ENCODE measurements around the gene SNTG2.
"Not testable (repeated sequence)": the region's sequence is repeated elsewhere in the genome, so short reads cannot be mapped to it uniquely, and the experiment has no call there.

The SNTG2 gene

DNA sequence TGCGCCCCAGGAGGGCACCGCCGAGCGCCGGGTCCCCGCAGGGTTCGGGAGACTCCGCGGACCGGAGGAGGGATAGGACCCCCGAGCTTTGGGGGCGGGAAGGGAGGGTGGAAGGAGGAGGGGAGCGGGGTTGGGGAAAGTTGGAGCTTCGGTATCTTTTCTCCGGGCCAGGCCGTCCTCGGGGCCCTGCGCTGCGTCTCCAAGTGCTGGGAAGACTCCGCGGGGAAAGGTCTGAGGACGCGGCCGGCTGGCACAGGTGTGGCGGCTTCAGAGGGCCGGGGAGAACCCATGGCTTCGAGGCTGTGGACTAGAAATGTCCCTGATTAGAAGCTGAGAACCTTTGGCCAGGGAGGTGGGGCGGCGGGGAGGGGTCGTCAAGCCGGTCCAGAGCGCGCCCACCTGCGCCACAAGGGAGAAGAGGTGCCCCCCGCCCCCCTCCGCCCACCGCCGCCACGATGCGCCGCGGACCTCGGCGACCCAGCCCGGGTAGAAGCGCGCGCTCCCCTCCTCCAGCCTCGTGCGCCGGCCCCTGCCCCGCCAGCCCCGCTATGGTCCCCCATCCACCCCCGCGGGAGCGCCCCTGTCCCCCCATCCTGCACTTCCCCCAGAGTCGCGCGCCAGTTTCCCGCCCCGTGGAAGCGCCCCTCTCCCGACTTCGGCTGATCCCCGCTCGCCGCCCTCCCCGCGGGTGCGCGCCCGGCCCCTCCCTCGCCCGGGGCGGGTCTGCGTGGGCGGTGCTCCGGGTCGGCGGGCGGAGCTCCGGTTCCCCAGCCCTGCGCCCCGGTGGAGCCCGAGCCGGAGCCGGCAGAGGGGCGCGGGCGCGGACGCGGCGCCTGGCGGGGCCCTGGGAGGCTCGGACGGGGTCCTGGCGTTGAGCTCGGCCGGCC, at the start of gene SNTG2:
SNTG2 (plus strand) TSS at position 770 of the 887 bp plus-strand sequence. CDS start 148 bp downstream, outside the sequence.
- peak in 1 of 3 donors; percentile 41 for DNase-seq (ENCODE audit: low read depth in 3 of 3, low spot score in 1 of 3)

DNA sequence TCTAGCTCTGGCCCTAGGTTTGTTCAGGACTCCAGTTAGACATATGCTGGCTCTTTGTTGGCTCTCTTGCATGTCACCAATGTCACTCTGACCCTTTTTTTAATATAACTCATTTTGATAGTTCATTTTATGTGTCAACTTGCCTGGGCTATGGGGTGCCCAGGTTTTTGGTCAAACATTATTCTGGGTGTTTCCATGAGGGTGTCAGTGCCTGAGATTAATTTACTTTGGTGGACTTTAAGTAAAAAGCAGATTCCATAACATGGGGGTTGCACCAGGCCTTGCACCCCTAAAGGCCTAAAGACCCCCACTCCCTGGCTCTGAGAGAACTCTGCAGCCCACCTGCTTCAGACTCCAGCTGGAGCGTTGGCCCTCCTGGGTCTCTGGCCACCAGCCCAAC, 48.1 kb upstream of the SNTG2 start:
- DNase-seq (ENCODE audit: low read depth in 3 of 3, low spot score in 1 of 3), result no peak

DNA sequence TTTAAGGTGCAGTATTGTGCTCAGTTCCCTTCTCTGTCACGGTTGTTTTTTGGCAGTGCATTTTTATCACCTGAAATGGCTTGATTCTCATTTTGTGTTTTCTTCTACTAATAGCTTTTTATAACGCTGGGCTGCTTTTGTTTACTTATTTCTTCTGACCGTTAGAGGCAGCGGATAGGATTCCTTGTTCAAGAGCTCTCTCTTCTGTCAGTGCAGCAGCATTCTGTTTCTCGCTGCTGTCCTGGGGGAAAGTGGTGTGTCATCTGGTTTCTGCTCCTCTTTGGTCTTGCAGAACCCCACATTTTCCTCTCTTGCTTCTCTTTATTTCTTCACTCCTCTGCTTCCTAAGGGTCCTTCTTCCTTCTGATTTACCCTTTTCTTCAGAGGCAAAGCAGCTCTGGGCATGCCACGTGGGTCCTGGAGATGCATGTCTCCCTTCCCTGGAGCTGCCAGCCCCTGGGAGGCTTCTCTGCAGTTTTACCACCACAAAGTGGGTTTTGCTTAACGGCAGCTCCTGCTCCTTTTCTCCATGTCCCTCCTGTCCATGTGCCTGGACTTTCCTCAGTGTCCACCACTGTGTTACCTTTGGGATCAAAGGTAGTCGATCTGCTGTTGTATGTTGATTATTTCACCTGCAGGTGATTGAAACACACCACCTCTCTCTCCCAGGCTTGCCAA, 47.3 kb upstream of the SNTG2 start:
- no peak for DNase-seq (ENCODE audit: low read depth in 3 of 3, low spot score in 1 of 3)

DNA sequence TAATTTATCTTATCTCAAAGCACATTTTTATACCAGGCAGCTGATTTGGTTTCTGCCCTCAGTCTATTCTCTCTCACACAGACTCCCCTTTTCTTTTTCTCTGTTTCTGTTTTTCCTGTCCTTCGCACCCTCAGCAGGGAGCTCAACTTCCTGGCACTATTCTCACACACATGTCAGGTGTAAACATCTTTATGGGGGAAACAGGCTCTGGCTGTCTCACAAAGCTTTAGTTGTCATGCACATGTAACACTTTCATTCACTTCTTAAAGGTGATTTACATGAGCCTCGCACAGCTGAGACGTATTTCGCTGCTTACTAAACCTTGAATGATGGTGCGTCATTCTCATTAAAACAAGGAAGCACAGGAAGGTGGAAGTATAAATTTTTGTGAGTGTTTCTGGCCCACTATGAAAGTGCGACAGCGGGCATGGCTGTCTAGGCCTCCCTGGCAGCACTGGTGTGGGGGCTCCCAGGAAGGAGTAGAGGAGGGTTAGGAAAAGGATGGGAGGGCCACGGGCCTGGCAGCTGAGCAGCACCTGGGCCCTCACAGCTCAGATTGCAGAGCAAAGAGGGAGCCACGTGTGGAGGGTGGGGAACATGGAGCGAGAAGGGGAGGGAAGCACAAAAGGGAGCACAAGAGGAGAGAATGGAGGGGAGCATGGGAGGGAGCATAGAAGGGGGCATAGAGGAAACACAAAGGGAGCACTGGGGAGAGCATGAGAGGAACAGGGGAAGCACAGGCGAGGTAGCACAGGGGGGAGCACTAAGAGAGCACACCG, 46.2 kb upstream of the SNTG2 start:
- no peak for DNase-seq (ENCODE audit: low read depth in 3 of 3, low spot score in 1 of 3)

DNA sequence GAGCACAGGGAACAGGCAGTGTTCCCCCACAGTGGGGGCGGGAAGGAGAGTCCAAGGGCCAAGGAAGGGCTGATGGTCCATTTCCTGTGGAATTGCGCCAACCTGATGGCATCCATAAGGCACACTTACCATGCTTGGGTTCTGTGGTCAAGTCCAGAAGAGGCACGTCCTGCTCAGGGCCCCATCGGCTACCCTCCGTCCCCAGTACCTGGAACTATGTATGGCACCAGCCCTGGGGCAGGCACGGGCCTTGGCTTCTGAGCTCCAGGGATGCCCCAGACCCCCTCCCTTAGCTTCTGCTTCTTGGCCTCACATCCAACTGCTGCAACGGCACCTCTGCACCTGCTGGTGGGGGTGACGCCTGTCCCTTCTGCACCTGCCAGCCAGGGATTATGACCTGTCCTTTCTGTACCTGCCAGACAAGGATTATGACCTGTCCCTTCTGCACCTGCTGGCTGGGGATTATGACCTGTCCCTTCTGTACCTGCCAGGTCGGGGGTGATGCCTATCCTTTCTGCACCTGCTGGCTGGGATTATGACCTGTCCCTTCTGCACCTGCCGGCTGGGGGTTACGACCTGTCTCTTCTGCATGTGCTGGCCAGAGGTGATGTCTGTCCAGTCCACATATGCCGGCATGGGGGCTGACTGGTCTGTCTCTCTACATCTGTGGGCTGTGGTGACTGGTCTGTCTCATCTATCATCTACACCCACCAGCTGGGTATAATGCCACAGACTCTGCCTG, 45.4 kb upstream of the SNTG2 start:
- no peak for DNase-seq (ENCODE audit: low read depth in 3 of 3, low spot score in 1 of 3)

DNA sequence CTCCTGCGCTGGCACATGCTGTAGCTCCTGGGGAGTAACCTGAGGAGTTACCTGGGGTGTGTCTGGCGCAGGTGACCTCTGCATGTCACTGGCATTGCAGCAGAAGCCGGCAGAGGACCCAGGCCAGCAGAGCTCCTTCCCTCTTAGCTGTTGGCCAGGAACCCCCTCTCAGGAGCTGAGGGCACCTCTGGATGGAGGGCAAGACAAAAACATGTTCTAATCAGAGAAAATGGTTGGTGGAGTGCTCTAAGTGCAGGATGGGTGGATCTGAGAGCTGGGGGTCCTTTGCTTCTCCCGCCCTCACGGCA, 44.9 kb upstream of the SNTG2 start:
- no peak for DNase-seq (ENCODE audit: low read depth in 3 of 3, low spot score in 1 of 3)

DNA sequence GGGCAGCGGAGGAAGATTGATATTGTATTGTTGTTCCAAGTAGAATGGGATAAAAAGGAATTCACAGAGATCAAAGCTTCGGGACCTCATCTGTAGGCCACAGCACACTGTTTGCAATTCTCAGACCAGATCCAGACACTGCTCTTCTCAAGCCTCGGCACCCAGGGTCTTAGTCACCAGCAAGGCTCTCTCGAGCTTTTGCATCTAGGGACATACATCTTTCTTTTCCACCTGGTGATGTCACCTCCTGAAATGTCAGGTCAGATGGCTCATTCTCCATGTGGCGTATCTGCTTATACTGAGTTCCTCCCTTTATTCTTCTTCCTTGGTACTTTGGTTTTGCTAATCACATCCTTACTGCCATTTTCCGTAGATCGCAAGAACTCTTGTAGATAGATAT, 42.9 kb upstream of the SNTG2 start:
- no peak for DNase-seq (ENCODE audit: low read depth in 3 of 3, low spot score in 1 of 3)

DNA sequence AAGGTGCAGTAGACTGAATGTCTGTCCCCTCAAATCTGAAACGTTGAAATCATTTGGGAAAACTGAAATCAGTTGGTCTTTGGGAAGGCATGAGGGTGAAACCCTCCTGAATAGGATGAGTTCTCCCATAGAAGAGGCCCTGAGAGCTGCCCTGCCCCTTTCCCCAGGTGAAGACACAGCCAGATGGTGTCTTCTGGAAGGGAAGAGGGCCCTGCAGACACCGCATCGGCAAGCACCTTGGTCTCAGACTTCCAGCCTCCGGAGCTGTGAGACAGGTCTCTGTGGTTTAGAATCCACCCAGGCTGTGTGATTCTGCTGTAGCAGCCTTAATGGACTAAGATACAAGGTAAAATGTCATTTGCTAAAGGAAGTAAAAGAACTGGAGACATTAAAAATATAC, 42.1 kb upstream of the SNTG2 start:
- no peak for DNase-seq (ENCODE audit: low read depth in 3 of 3, low spot score in 1 of 3)

DNA sequence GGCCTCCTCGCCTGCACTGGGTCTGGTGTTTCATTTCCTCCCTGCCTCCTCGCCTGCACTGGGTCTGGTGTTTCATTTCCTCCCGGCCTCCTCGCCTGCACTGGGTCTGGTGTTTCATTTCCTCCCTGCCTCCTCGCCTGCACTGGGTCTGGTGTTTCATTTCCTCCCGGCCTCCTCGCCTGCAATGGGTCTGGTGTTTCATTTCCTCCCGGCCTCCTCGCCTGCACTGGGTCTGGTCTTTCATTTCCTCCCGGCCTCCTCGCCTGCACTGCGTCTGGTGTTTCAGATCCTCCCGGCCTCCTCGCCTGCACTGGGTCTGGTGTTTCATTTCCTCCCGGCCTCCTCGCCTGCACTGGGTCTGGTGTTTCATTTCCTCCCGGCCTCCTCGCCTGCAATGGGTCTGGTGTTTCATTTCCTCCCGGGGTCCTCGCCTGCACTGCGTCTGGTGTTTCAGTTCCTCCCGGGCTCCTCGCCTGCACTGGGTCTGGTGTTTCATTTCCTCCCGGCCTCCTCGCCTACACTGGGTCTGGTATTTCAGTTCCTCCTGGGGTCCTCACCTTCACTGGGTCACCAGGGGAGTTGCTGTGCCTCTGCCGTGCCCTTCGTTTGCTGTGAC, 40.8 kb upstream of the SNTG2 start:
- not testable (repeated sequence) for DNase-seq (ENCODE audit: low read depth in 3 of 3, low spot score in 1 of 3)

DNA sequence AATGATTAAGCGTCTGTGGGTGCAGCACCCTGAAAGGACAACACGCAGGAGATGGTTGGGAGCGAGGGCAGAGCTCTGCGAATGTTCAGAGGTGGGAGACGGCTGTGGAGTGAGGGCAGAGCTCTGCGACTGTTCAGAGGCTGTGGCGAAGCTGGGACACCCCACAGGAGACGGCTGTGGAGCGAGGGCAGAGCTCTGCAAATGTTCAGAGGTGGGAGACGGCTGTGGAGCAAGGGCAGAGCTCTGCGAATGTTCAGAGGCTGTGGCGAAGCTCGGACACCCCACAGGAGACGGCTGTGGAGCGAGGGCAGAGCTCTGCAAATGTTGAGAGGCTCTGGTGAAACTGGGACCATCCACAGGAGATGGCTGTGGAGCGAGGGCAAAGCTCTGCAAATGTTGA, 40.0 kb upstream of the SNTG2 start:
- DNase-seq (ENCODE audit: low read depth in 3 of 3, low spot score in 1 of 3), result no peak

DNA sequence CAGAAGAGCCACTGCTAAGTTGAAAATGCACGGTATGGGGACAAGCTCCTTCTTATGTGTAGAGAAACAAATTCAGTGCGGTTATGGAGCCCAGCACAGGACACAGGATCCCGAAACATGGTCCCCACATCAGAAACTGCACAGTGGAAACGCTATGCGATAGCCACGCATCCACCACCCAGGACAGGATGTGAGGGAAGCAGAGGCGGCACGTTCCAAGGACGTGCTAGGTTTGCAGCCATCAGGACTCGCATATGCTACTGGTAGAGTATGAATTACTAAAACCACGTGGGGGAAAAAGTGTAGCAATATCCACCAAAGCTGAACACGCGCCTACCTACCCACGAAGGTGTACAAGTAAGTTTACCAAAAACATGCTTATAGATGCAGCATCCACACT, 34.7 kb upstream of the SNTG2 start:
- DNase-seq (ENCODE audit: low read depth in 3 of 3, low spot score in 1 of 3), result no peak

DNA sequence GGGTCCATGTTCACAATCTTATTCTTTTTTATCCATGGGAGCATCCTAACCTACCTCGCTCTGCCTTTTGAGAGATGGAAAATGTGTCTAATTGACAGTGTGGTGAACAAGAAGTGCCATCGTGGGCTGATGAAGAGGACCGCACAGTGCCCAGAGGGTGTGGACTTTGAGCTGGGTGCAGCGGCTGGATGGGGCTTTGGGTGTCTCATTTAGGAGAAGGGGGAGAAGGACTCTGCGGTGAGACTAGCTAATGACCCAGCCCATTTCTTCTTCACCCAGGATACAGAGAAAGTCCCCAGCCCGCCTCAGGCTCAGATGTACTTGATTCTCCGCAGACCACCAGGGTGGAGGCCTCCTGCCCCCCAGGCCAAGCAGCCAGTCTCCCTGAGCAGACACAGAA, 33.7 kb upstream of the SNTG2 start:
- no peak for DNase-seq (ENCODE audit: low read depth in 3 of 3, low spot score in 1 of 3)

DNA sequence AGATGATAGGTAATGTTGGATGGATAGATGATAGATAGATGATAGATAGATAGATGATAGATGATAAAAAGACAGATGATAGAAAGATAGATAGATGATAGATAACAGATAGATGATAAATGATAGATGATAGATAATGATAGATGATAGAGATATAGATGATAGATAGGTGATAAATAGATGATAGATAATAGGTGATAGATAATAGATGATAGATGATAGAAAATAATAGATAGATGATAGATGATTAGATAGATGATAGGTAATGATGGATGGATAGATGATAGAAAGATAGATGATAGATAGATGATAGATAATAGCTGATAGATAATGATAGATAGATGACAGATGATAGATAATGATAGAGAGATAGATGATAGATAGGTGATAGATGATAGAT, 31.0 kb upstream of the SNTG2 start:
- DNase-seq (ENCODE audit: low read depth in 3 of 3, low spot score in 1 of 3), result no peak

DNA sequence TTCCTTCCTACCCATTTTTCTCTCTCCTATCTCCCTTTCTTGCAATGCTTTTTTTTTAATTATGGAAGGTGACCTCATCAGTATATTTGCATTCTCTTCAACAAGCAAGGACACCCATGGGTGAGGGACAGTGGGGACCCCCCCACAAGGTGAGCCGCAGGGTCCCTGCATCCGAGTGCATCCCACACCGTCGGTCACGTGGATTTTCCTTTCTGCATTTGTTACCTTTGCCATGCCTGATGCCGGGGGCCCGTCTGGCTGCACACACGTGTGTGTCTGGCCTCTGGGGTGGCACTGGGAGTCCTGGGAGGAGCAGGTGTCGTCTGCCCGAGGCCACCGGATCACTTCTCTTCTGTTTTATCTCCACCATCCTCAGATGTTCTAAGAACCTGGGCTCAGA, 30.1 kb upstream of the SNTG2 start:
- DNase-seq (ENCODE audit: low read depth in 3 of 3, low spot score in 1 of 3), result no peak

DNA sequence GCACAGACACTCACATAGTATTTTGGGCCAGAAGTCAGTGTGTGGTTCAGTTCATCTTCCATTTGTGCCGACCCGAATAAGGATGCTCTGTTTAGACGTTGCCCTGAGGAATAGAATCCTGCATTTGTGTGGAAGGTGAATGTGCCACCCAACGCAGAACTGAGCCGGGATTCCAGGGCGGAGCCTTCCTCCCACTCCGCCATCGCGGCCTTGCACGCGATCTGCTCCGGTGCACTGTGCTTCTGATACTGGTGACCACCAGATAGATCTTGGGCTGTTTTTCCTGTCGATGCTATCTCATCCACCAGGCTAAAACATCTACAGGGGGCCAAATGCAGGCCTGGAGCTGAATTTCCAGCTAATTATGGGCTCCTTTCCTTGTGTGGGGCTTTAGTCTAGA, 29.6 kb upstream of the SNTG2 start:
- DNase-seq (ENCODE audit: low read depth in 3 of 3, low spot score in 1 of 3), result no peak

DNA sequence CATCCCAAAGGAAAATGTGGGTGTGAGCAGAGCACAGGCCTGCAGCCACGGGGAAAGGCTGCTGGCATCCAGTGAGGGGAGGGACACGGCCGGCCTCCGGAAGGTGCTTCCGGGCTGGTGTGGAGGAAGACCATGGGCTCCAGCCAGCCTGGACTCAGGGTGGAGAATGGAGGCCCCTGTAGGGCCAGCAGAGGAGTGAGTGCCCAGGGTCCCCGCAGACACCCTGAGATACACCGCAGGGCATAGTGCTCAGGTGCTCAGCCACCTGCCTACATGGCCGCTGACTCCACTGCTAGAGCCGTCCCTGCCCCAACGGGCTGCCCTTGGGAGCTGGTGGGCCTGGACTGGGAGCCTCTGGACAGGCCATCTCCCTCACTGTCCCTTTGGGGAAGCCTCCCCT, 28.5 kb upstream of the SNTG2 start:
- DNase-seq (ENCODE audit: low read depth in 3 of 3, low spot score in 1 of 3), result no peak

DNA sequence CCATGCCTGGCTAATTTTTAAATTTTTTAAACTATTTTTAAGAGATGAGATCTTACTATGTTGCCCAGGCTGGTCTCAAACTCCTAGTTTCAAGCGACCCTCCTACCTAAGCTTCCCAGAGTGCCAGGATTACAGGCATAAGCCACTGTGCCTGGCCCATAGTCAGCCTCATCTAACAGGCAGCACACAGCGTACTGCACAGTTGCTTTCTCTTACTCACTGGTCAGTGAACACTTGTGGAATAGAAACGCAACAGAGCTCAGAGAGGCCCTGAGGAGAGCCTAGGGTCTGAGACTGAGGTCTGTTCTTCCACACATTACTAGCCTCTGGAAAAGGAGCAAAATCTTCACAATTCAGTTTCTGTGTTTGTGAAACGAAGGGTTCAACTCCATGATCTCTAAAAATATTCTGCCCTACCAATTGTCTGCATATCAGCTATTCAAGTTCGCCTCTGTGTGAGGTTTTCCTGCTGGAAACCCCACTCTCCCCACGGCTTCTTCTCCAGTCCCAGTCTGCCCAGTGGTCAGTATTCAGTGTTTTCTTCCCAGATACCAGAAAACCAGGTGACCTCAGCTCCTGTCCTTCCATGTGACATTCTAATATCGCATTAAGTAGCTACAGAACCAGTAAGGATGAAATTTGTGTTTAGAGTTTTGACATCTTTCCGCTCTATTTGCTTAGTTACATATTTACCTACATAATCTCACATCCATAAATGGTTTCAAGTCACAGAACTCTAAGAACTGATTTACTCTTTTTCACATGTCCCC, 26.6 kb upstream of the SNTG2 start:
- no peak for DNase-seq (ENCODE audit: low read depth in 3 of 3, low spot score in 1 of 3)

DNA sequence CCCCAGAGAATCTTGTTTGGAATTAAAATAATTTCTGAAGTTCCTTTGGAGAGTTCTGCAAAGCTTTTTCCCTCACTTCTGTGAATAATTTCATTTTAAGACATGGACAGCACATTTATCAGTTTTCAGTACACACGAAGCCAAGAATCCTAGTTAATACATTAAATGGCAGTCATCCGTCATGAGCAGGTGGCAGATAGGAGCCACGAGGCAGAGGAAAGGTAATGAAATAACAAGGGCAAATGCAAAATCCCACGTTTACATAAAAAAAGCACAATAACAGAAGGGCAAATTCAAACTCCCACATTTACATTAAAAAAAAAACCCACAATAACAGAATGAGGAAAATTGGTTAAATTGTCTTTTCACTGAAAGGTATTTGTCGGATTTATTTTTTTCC, 25.9 kb upstream of the SNTG2 start:
- DNase-seq (ENCODE audit: low read depth in 3 of 3, low spot score in 1 of 3), result no peak

DNA sequence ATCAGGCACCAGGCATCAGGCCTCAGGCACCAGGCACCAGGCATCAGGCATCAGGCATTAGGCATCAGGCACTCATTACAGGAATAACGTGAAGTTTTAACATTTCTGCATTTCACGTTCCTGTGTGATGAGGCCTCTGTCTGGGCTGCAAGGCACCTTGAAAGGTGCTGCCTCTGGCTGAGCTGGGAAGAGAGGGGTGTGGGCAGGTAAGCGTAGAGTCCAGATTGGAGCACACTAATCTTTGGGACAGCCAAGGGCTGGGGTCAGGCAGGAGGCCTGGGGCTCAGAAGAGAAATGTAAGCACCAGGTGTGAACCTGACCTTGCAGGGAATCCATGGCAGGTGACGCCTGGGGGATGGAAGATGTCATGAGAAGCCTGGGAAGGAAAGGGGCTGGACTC, 25.3 kb upstream of the SNTG2 start:
- DNase-seq (ENCODE audit: low read depth in 3 of 3, low spot score in 1 of 3), result no peak

DNA sequence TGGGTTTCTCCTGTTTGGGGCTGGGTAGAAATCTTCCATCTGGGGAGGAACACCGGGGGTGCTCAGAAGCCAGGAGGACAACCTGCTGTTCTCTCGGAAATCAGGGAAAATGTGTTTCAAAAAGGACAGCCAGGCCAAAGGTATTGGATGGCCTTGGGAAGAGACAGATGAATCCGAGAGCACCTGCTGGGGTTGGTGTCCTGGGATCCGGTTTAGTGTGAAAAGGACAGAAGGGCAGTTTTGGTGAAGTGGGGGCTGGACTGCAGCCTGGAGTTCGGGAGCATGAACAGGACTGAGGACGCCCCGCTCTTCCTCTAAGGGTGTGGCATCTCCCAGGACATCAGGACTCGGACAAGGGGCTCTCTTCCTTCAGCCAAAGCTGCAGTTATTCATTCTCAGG, 24.9 kb upstream of the SNTG2 start:
- no peak for DNase-seq (ENCODE audit: low read depth in 3 of 3, low spot score in 1 of 3)

Measured in stimulated activated CD4-positive, alpha-beta T cell treated with anti-CD3 and anti-CD28 coated beads, TNF-alpha, amount 100 ng/mL, for 1 hour (primary cell).